B cell (primary cell): ENCODE data around the gene LGI4. TPM values are rescaled to one million over a fixed set of nuclear protein-coding genes. Genes with fewer than 3 reads are reported as not detected.

Experiments
- ATAC-seq: fragments of 200-7000 bp; cut with Tn5 transposase; one replicate; pipeline ENCODE4 v1.10.0; 2021; ENCODE audit warnings: low read depth, mild to moderate bottlenecking, moderate number of reproducible peaks, moderate library complexity
- CTCF ChIA-PET: fragments of 350-600 bp; sonication (Branson Sonifier 250); formaldehyde crosslinking; loops from one replicate; lab custom pipeline; 2021; ENCODE audit warnings: antibody characterized with exemption, inconsistent platforms; lab: Charles Lee
- POLR2A ChIA-PET: fragments of 350-600 bp; sonication (Branson Sonifier 250); formaldehyde crosslinking; loops from one replicate; lab custom pipeline; 2021; ENCODE audit warnings: antibody characterized with exemption; lab: Charles Lee
- DNase-seq: peaks from one replicate; pipeline ENCODE4 v3.0.0; 2013
- H2AFZ ChIP-seq: 2 replicates; pipeline ENCODE4 v1.6.1; 2012; ENCODE audit warnings: mild to moderate bottlenecking, low read depth, low read length; ENCODE audit not compliant: insufficient read depth, poor library complexity, severe bottlenecking
- H3K27ac ChIP-seq, 2 donors: 1 replicate in 1 of 2; 2 replicates in 1 of 2; pipeline ENCODE4 v1.5.1; 2012 to 2013; ENCODE audit warnings: low read length in 2 of 2, mild to moderate bottlenecking in 2 of 2, moderate library complexity in 1 of 2
- H3K27me3 ChIP-seq, 4 experiments: fragments of 200-600 bp in 1 of 4; sonication (generic) in 1 of 4; replicated peaks in 1 of 4; 1 replicate in 2 of 4; 2 replicates in 2 of 4; pipeline versions ENCODE4 v1.6.1 to v1.7.0; 2013 to 2016; ENCODE audit warnings: low read length in 3 of 4, mild to moderate bottlenecking in 2 of 4, mixed read lengths in 1 of 4, moderate library complexity in 1 of 4; ENCODE audit not compliant: insufficient read depth in 4 of 4, control insufficient read depth in 3 of 4; ENCODE audit errors: control extremely low read depth in 1 of 4
- H3K36me3 ChIP-seq, 2 experiments: replicated peaks in 1 of 2; 1 replicate in 1 of 2; 2 replicates in 1 of 2; pipeline versions ENCODE4 v1.6.1 to v1.7.1; 2013; ENCODE audit warnings: low read length in 1 of 2; ENCODE audit not compliant: insufficient read depth in 2 of 2, control insufficient read depth in 1 of 2; ENCODE audit errors: control extremely low read depth in 1 of 2, extremely low read depth in 1 of 2
- H3K4me1 ChIP-seq, 2 donors: fragments of 200-600 bp in 1 of 2; sonication (generic) in 1 of 2; 1 replicate in 1 of 2; 2 replicates in 1 of 2; pipeline versions ENCODE4 v1.5.1 to v1.6.1; 2013 to 2017; ENCODE audit warnings: low read length in 2 of 2; ENCODE audit not compliant: control insufficient read depth in 2 of 2, insufficient read depth in 2 of 2
- H3K4me2 ChIP-seq: replicated peaks from 2 replicates; pipeline ENCODE3; 2012; ENCODE audit warnings: mild to moderate bottlenecking, low read depth, low read length; ENCODE audit not compliant: poor library complexity, severe bottlenecking
- H3K4me3 ChIP-seq, 5 experiments: fragments of 200-600 bp in 1 of 5; sonication (generic) in 1 of 5; 1 replicate in 3 of 5; 2 replicates in 2 of 5; pipeline versions ENCODE4 v1.5.1 to v1.7.0; 2011 to 2016; ENCODE audit warnings: low read length in 4 of 5, mild to moderate bottlenecking in 4 of 5, low read depth in 2 of 5, control low read depth in 1 of 5, moderate library complexity in 1 of 5; ENCODE audit not compliant: insufficient read depth in 1 of 5; ENCODE audit errors: control extremely low read depth in 1 of 5, extremely low read depth in 1 of 5
- H3K79me2 ChIP-seq: fragments of 200-600 bp; sonication (generic); one replicate; pipeline ENCODE4 v1.6.0; 2016; ENCODE audit warnings: low read length; ENCODE audit not compliant: control insufficient read depth, insufficient read depth
- H3K9ac ChIP-seq: fragments of 200-600 bp; sonication (generic); 2 replicates; pipeline ENCODE4 v1.6.1; 2017; ENCODE audit warnings: mild to moderate bottlenecking, low read length, moderate library complexity
- H3K9me3 ChIP-seq, 3 donors: one replicate each; pipeline versions ENCODE4 v1.6.1 to v1.7.1; 2013; ENCODE audit warnings: low read length in 2 of 3; ENCODE audit not compliant: control insufficient read depth in 2 of 3, insufficient read depth in 1 of 3; ENCODE audit errors: control extremely low read depth in 1 of 3
- H4K20me1 ChIP-seq: 2 replicates; pipeline ENCODE4 v1.6.0; 2012; ENCODE audit warnings: mild to moderate bottlenecking, low read length; ENCODE audit not compliant: insufficient read depth, control insufficient read depth, poor library complexity, severe bottlenecking
- H3K27ac Mint-ChIP-seq: one replicate; pipeline ENCODE4 v1.8.0; 2021; ENCODE audit warnings: mixed read lengths
- H3K27me3 Mint-ChIP-seq: one replicate; pipeline ENCODE4 v1.8.0; 2021; ENCODE audit warnings: mixed read lengths
- H3K4me1 Mint-ChIP-seq: one replicate; pipeline ENCODE4 v1.8.0; 2021; ENCODE audit warnings: mixed read lengths
- H3K4me3 Mint-ChIP-seq: one replicate; pipeline ENCODE4 v1.8.0; 2021; ENCODE audit warnings: mixed read lengths
- H3K9me3 Mint-ChIP-seq: one replicate; pipeline ENCODE4 v1.8.0; 2022; ENCODE audit warnings: mixed read lengths; ENCODE audit not compliant: insufficient read depth
- EZH2 ChIP-seq: IDR thresholded peaks from 2 replicates; pipeline ENCODE4 v1.6.1; 2012; ENCODE audit warnings: borderline replicate concordance, low read depth, mild to moderate bottlenecking, moderate library complexity, low read length; ENCODE audit not compliant: insufficient read depth, poor library complexity, severe bottlenecking
- WGBS: methylation state at CpG from one replicate; pipeline ENCODE4 v1.1.5; 2013; ENCODE audit warnings: missing lambda C conversion rate; ENCODE audit not compliant: insufficient coverage; 5-methylcytosine and 5-hydroxymethylcytosine counted together
- intact Hi-C: fragments of 100-400 bp; cut with micrococcal nuclease; formaldehyde crosslinking; loops from one replicate; pipeline ENCODE4 v1.10.0; 2022
- polyA plus RNA-seq: library from polyadenylated mRNA; depleted of rRNA; stranded (reverse); fragments of >200 nt; gene quantifications from 2 replicates; pipeline ENCODE4 v1.2.3, GENCODE V29; 2012
- total RNA-seq, 2 donors: library from RNA; stranded (reverse); fragments of 120-200 nt in 1 of 2; gene quantifications; 1 replicate in 1 of 2; 2 replicates in 1 of 2; pipeline versions ENCODE4 v1.2.3 to v1.2.4, GENCODE V29; 2013 to 2022
- TF ChIP-seq, protein P1 (sequence below): fragments of 200-600 bp; IDR thresholded peaks from one replicate; pipeline ENCODE4 v1.8.0; 2022; ENCODE audit warnings: antibody characterized with exemption, mild to moderate bottlenecking

Gene LGI4
- total and polyA plus RNA-seq, 2 donors (not counting 1 experiment from before 2014, with no cell fraction given) = 0.40 to 0.59 TPM

DNA sequence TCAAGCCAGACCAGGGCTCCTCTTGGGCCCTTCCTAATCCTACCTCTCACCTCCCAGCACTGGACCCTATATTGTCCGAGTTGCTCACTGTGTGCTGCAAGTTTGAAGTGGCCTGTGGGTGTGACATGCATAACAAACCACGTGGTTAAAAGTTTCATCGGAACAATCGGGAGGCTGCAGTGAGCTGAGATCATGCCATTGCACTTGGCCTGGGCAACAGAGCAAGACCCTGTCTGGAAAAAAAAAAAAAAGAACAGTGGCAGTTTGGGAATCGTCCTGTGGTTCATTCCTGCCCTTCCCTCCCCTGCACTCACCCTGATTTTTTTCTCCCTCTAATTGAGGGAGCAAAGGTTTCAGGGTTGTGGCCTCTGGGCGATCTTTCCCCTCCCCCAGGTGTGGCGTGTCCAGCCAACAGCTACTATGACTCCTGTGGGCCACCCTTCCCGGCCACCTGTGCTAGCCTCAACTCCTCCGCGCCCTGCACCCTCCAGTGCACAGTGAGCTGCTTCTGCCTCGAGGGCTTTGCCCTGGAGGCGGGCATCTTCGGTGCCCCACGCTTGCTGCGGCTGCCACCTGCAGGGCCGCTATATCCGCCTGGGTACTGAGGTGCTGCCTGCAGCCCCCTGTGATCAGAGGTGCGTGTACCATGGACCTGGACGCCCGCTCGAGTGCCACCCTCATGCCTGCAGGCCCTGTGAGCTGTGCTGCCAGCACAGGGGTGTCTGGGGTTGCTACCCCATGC is 35.5 kb downstream of the LGI4 start:
- intact Hi-C loops = no loop called here

More for the DNA sequence above, 35.5 kb downstream of the LGI4 start:
- no peak overlapping the region for H3K27ac Mint-ChIP-seq
- H3K36me3 ChIP-seq = no peaks in the 10 kb centered on the region
- H3K9ac ChIP-seq = no peak overlapping the region
- no peaks in the 10 kb centered on the region for H3K4me1 ChIP-seq
- ATAC-seq (no peak), DNase-seq (no peak)
- no peaks in the 10 kb centered on the region for H3K9me3 Mint-ChIP-seq
- no peak overlapping the region for H3K4me3 Mint-ChIP-seq
- no peaks in the 10 kb centered on the region for H3K4me1 Mint-ChIP-seq
- H3K4me2 ChIP-seq = no peak overlapping the region
- H3K27me3 ChIP-seq = no peaks in the 10 kb centered on the region
- H2AFZ ChIP-seq = no peak overlapping the region
- POLR2A ChIA-PET = interaction anchor here (0.9 kb wide), 1 partner anchor 127 kb away, joined by 3 read pairs; no protein-coding TSS in a partner anchor
- no peaks in the 10 kb centered on the region for H4K20me1 ChIP-seq
- CTCF ChIA-PET = interaction anchor here (1.5 to 1.9 kb wide), 3 partner anchors 9 to 32 kb away, joined by 3 to 6 read pairs (median 5); no protein-coding TSS in a partner anchor
- no peak overlapping the region for H3K4me3 ChIP-seq
- TF ChIP-seq EZH2 = no peak
- TF ChIP-seq, protein P1, sequence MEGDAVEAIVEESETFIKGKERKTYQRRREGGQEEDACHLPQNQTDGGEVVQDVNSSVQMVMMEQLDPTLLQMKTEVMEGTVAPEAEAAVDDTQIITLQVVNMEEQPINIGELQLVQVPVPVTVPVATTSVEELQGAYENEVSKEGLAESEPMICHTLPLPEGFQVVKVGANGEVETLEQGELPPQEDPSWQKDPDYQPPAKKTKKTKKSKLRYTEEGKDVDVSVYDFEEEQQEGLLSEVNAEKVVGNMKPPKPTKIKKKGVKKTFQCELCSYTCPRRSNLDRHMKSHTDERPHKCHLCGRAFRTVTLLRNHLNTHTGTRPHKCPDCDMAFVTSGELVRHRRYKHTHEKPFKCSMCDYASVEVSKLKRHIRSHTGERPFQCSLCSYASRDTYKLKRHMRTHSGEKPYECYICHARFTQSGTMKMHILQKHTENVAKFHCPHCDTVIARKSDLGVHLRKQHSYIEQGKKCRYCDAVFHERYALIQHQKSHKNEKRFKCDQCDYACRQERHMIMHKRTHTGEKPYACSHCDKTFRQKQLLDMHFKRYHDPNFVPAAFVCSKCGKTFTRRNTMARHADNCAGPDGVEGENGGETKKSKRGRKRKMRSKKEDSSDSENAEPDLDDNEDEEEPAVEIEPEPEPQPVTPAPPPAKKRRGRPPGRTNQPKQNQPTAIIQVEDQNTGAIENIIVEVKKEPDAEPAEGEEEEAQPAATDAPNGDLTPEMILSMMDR = no peak
- no peaks in the 10 kb centered on the region for H3K27me3 Mint-ChIP-seq
- H3K79me2 ChIP-seq = no peaks in the 10 kb centered on the region
- H3K9me3 ChIP-seq = no peaks in the 10 kb centered on the region
- no peak overlapping the region for H3K27ac ChIP-seq
- 77% methylated on average over 17 of the region's 21 CpGs for WGBS
